ENCODE results near the gene MOB3B.

The MOB3B gene

GRCh38 chr9:27495480-27496134 lies 34.0 kb downstream of the MOB3B start:
- intact Hi-C loops (cut with DNase I) = no loop called here
- DNase-seq = no peak

GRCh38 chr9:27491154-27491553 lies 38.5 kb downstream of the MOB3B start:
- intact Hi-C loops (cut with DNase I) = no loop called here

GRCh38 chr9:27489087-27489876 lies 40.3 kb downstream of the MOB3B start:
- intact Hi-C loops (cut with DNase I) = no loop called here
- DNase-seq = no peak

More at GRCh38 chr9:27491154-27491553, 38.5 kb downstream of the MOB3B start:
- no peak for DNase-seq

GRCh38 chr9:27487927-27488326 lies 41.7 kb downstream of the MOB3B start:
- DNase-seq = no peak
- intact Hi-C loops (cut with DNase I) = no loop called here

GRCh38 chr9:27487128-27487640 lies 42.4 kb downstream of the MOB3B start:
- no peak for DNase-seq
- intact Hi-C loops (cut with DNase I) = no loop called here

GRCh38 chr9:27485158-27485557 lies 44.5 kb downstream of the MOB3B start:
- intact Hi-C loops (cut with DNase I) = no loop called here
- no peak for DNase-seq

GRCh38 chr9:27483576-27483975 lies 46.0 kb downstream of the MOB3B start:
- intact Hi-C loops (cut with DNase I) = no loop called here
- peak in 9 of 42 donors; percentile 26 to 72 (median 47) for DNase-seq

GRCh38 chr9:27482709-27483108 lies 46.9 kb downstream of the MOB3B start:
- intact Hi-C loops (cut with DNase I) = no loop called here
- no peak for DNase-seq

- no peak for DNase-seq
- intact Hi-C loops (cut with DNase I) = no loop called here
Observed at GRCh38 chr9:27478322-27478721, 51.3 kb downstream of the MOB3B start.

- DNase-seq = no peak
- intact Hi-C loops (cut with DNase I) = no loop called here
Observed at GRCh38 chr9:27476870-27477515, 52.6 kb downstream of the MOB3B start.

- intact Hi-C loops (cut with DNase I) = no loop called here
- no peak for DNase-seq
Observed at GRCh38 chr9:27475057-27475595, 54.5 kb downstream of the MOB3B start.

GRCh38 chr9:27474305-27474704 lies 55.3 kb downstream of the MOB3B start:
- intact Hi-C loops (cut with DNase I) = no loop called here

GRCh38 chr9:27473111-27473529 lies 56.5 kb downstream of the MOB3B start:
- DNase-seq = peak in 41 of 42 donors; percentile 22 to 79 (median 51)

More at GRCh38 chr9:27474305-27474704, 55.3 kb downstream of the MOB3B start:
- no peak for DNase-seq

GRCh38 chr9:27472195-27472594 lies 57.4 kb downstream of the MOB3B start:
- intact Hi-C loops (cut with DNase I) = no loop called here
- DNase-seq = peak in 4 of 42 donors; percentile 11 to 63 (median 40)

More at GRCh38 chr9:27473111-27473529, 56.5 kb downstream of the MOB3B start:
- intact Hi-C loops (cut with DNase I) = no loop called here

GRCh38 chr9:27471789-27472188 lies 57.8 kb downstream of the MOB3B start:
- intact Hi-C loops (cut with DNase I) = no loop called here
- DNase-seq = no peak

GRCh38 chr9:27471366-27471765 lies 58.2 kb downstream of the MOB3B start:
- no peak for DNase-seq
- intact Hi-C loops (cut with DNase I) = no loop called here

GRCh38 chr9:27470291-27470856 lies 59.2 kb downstream of the MOB3B start:
- DNase-seq = no peak
- intact Hi-C loops (cut with DNase I) = no loop called here

- no peak for DNase-seq
- intact Hi-C loops (cut with DNase I) = loop anchor here (10.0 kb wide), 1 partner anchor 135 kb away; no protein-coding TSS in a partner anchor
Observed at GRCh38 chr9:27469550-27469949, 60.1 kb downstream of the MOB3B start.

Measured in head of caudate nucleus (tissue), 42 donors.